Right lobe of liver (tissue), 4 donors: ENCODE measurements around the gene CPT1A.

ENCODE experiments used
- CTCF ChIP-seq, 4 donors: fragments of 200-600 bp in 3 of 4; fragments of 450-650 bp in 1 of 4; IDR thresholded peaks; one replicate each; pipeline versions ENCODE4 v1.5.1 to v1.8.0; 2016 to 2022; ENCODE audit warnings: antibody characterized with exemption in 4 of 4, mild to moderate bottlenecking in 2 of 4
- POLR2A ChIP-seq: fragments of 450-650 bp; IDR thresholded peaks from one replicate; pipeline ENCODE4 v1.6.1; 2017; ENCODE audit warnings: antibody characterized with exemption, mild to moderate bottlenecking
- donor health status: DM: no; HTN: no; CAD: no.
- donor health status: DM: no; HTN: no; CAD: no.
- donor health status: DM: no; HTN: yes; CAD: no.

GRCh38 chr11:68832476-68833181 is 9.1 kb downstream of the CPT1A start:
- TF ChIP-seq CTCF (IDR thresholded peaks at IDR 0.05) (no peak), POLR2A (no peak)
